HFFc6 (cell line): ENCODE results near the gene PIH1D1. TPM values are rescaled to one million over a fixed set of nuclear protein-coding genes. Genes with fewer than 3 reads are reported as not detected.
"Not testable (repeated sequence)": the region's sequence is repeated elsewhere in the genome, so short reads cannot be mapped to it uniquely, and the experiment has no call there.

ENCODE experiments used
- DNase-seq: peaks from one replicate; pipeline ENCODE4 v3.0.0-alpha.2; 2018
- H3K27ac Mint-ChIP-seq: 2 replicates; pipeline ENCODE4 v1.8.0; 2020; ENCODE audit warnings: mild to moderate bottlenecking, mixed read lengths
- H3K27me3 Mint-ChIP-seq: 2 replicates; pipeline ENCODE4 v1.8.0; 2021; ENCODE audit warnings: mild to moderate bottlenecking, moderate library complexity, mixed read lengths; ENCODE audit not compliant: insufficient read depth
- H3K36me3 Mint-ChIP-seq: 2 replicates; pipeline ENCODE4 v1.8.0; 2021; ENCODE audit warnings: low read depth, mixed read lengths
- H3K4me1 Mint-ChIP-seq: 2 replicates; pipeline ENCODE4 v1.8.0; 2020; ENCODE audit warnings: low read depth, mixed read lengths
- H3K4me3 Mint-ChIP-seq: 2 replicates; pipeline ENCODE4 v1.8.0; 2020; ENCODE audit warnings: mild to moderate bottlenecking, moderate library complexity, mixed read lengths
- H3K9me3 Mint-ChIP-seq: 2 replicates; pipeline ENCODE4 v1.8.0; 2020; ENCODE audit warnings: mild to moderate bottlenecking, mixed read lengths
- total RNA-seq, 6 experiments: library from RNA; stranded (reverse); fragmentation: NEBNext Ultra II Directional; extraction: Animal tissue kit (Norgen Biotek cat#: 25700); gene quantifications; 2 replicates in 1 of 6; 3 replicates in 5 of 6; pipeline ENCODE4 v1.2.3, GENCODE V29; 2021
- TF ChIP-seq, protein P1 (sequence below): fragments of 200-600 bp; sonication (generic); IDR thresholded peaks from 2 replicates; pipeline ENCODE4 v1.5.0; 2021; ENCODE audit warnings: antibody characterized with exemption, mild to moderate bottlenecking

The PIH1D1 gene
- total RNA-seq, 6 experiments from 2014 or later: 55.8 to 65.6 (median 57.5) TPM

DNA sequence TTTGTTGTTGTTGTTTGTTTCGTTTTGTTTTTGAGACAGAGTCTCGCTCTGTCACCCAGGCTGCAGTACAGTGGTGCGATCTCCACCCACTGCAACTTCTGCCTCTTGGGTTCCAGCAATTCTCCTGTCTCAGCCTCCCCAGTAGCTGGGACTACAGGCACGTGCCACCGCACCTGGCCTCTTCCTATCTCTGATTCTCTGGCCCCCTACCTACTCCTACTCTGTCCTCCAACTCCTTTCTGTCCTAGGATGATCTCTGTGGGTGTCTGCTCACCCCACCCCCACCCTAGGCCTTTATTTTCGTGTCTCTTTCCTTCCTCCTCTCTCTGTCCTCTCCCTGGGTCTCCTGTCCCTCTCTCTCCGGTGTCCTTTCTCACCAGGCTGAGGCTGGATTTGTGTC, 1.2 kb downstream of the PIH1D1 start:
- Mint-ChIP-seq H3K9me3 (no peaks in the 10 kb centered on the region), H3K4me3 (peak overlapping the region; percentile 95), H3K4me1 (peaks cover 27% of the 10 kb centered on the region), H3K36me3 (peaks cover 18% of the 10 kb centered on the region; the same call in 1 of the 2 replicates), H3K27ac (no peak overlapping the region), H3K27me3 (no peaks in the 10 kb centered on the region; the same call in 1 of the 2 replicates)
- TF ChIP-seq, protein P1, sequence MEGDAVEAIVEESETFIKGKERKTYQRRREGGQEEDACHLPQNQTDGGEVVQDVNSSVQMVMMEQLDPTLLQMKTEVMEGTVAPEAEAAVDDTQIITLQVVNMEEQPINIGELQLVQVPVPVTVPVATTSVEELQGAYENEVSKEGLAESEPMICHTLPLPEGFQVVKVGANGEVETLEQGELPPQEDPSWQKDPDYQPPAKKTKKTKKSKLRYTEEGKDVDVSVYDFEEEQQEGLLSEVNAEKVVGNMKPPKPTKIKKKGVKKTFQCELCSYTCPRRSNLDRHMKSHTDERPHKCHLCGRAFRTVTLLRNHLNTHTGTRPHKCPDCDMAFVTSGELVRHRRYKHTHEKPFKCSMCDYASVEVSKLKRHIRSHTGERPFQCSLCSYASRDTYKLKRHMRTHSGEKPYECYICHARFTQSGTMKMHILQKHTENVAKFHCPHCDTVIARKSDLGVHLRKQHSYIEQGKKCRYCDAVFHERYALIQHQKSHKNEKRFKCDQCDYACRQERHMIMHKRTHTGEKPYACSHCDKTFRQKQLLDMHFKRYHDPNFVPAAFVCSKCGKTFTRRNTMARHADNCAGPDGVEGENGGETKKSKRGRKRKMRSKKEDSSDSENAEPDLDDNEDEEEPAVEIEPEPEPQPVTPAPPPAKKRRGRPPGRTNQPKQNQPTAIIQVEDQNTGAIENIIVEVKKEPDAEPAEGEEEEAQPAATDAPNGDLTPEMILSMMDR: no peak
- DNase-seq: no peak

DNA sequence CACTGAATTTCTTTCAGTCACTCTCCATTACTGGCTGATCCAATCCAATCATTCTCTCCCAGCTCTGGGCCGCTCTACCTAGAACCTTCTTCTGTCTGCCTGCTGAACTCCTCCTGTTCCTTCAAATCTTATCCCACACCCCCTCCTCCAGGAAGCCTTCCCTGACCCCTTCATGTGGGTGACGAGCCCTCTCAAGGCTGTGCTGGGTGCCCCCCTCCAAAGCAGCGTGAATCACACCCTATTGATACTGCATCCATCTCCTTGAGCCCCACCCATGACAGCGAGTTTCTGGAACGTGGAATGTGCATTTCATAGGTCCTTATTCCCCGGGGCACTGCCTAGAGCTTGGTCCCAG, 3.2 kb downstream of the PIH1D1 start:
- H3K4me3 Mint-ChIP-seq: no peak overlapping the region

DNA sequence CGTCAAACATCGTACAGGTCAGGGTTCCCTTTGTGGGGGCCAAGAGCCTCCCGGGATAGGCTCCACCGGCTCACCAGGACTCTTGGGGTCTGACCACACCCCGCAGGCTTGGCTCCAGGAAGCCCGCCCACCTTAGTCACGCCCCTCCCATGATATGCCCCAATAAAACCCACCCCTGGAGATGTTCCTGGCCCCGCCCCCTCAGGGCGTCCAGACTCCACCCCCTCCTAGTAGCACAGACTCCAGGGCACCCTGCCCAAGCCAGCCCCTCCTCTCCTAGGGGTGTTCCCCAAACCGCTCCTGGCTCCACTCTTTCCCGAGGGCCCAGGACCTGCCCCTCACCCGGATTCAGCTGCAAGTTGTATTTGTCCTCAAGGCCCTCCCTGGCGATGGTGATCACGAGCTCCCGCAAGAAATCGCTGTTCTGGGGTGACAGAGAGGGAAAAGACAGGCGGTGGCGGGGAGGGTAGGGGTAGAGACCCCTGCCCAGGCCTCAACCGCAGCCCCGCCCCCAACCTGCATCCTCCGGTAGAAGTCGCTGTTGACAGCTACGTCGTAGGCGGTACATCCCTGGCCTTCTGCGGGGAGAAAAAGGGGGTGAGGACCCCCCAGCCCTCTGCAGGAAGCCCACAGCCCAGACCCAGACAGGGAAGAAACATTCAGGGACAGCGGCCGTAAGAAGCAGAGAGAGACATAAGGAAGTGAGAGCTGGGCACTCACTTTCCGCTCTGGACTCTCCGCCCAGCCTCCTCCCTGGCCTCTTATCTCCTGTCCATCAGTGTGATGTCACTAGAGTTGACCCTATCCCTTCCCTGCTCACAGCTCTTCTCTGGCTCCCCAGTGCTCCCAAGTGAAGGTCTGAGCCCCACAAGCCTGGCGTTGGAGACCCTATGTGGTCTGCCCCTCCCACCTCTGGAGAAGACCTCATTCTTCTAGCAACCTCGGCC, 3.9 kb downstream of the PIH1D1 start:
- Mint-ChIP-seq H3K27ac (no peak overlapping the region), H3K4me3 (no peak overlapping the region), H3K36me3 (peaks cover 18% of the 10 kb centered on the region; the same call in 1 of the 2 replicates), H3K27me3 (no peaks in the 10 kb centered on the region; the same call in 1 of the 2 replicates), H3K9me3 (no peaks in the 10 kb centered on the region), H3K4me1 (peaks cover 29% of the 10 kb centered on the region)
- no peak for DNase-seq
- TF ChIP-seq, protein P1: no peak

More for the DNA sequence above, 3.2 kb downstream of the PIH1D1 start:
- H3K36me3 Mint-ChIP-seq: peaks cover 18% of the 10 kb centered on the region; the same call in 1 of the 2 replicates
- H3K27ac Mint-ChIP-seq: no peak overlapping the region
- DNase-seq: no peak
- H3K27me3 Mint-ChIP-seq: no peaks in the 10 kb centered on the region; the same call in 1 of the 2 replicates
- H3K9me3 Mint-ChIP-seq: no peaks in the 10 kb centered on the region
- TF ChIP-seq, protein P1: no peak
- H3K4me1 Mint-ChIP-seq: peaks cover 34% of the 10 kb centered on the region

DNA sequence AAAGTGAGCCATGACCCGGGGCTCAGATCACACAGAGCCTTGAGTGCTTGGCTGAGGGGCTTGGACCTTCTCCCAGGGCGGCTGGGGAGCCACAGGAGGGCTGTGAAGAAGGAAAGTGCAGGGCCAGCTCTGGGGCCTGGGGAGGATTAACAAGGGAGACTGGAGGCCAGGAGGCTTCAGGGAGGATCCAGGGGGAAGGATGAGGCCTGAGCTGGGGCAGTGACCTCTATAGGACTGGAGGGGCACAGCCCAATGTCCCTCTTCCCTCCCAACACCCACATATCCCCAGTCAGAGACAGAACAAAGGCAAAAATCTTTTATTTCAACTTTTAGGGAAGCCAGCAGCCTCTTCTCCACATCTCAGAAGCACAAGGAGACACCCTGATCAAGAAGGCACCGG, 5.6 kb downstream of the PIH1D1 start:
- no peak overlapping the region for H3K4me3 Mint-ChIP-seq
- peaks cover 36% of the 10 kb centered on the region for H3K4me1 Mint-ChIP-seq
- H3K36me3 Mint-ChIP-seq: peaks cover 14% of the 10 kb centered on the region; the same call in 1 of the 2 replicates
- no peak overlapping the region for H3K27ac Mint-ChIP-seq
- no peak for DNase-seq
- TF ChIP-seq, protein P1: no peak
- no peaks in the 10 kb centered on the region for H3K9me3 Mint-ChIP-seq
- H3K27me3 Mint-ChIP-seq: peaks cover 9% of the 10 kb centered on the region

DNA sequence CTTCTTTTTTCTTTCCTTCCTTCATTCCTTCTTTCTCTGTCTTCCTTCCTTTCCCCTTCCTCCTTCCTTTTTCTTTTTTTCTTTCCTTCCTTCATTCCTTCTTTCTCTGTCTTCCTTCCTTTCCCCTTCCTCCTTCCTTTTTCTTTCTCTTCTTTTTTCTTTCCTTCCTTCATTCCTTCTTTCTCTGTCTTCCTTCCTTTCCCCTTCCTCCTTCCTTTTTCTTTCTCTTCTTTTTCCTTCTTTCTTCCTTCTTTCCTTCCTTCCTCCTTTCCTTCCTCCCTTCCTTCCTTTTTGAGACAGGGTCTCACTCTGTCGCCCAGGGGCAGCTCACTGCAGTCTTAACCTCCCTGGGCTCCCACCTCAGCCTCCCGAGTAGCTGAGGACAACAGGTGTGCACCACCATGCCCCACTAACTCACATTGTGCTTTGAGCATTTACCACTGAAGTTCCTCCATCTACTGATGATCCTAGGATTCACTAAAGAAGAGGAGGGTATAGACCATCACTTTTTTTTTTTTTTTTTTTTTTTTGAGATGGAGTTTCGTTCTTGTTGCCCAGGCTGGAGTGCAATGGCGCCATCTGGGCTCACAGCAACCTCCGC, 7.4 kb downstream of the PIH1D1 start:
- H3K4me1 Mint-ChIP-seq: peaks cover 38% of the 10 kb centered on the region
- H3K9me3 Mint-ChIP-seq, H3K27ac Mint-ChIP-seq, DNase-seq: not testable (repeated sequence)
- peak overlapping the region; percentile 81 for H3K4me3 Mint-ChIP-seq
- peaks cover 14% of the 10 kb centered on the region; the same call in 1 of the 2 replicates for H3K36me3 Mint-ChIP-seq
- H3K27me3 Mint-ChIP-seq: peaks cover 20% of the 10 kb centered on the region
